ENCODE data around the gene MVD.

- TF ChIP-seq CTCF (IDR thresholded peaks at IDR 0.05) (peak; percentile 36 to 67 (median 47)), POLR2A (IDR thresholded peaks at IDR 0.05) (no peak), EP300 (IDR thresholded peaks at IDR 0.05) (no peak)
Measured at GRCh38 chr16:88685156-88686061, 22.5 kb upstream of the MVD start.

Data from tibial nerve (tissue), 4 donors.